HepG2 (cell line): ENCODE measurements around the gene AMOTL2. TPM values are rescaled to one million over a fixed set of nuclear protein-coding genes. Genes with fewer than 3 reads are reported as not detected.

ENCODE experiments used
- GLI4 ChIP-seq: sonication (generic); formaldehyde crosslinking; IDR thresholded peaks from 2 replicates; pipeline ENCODE4 v1.5.1; 2020; ENCODE audit warnings: missing genetic modification reagents, mild to moderate bottlenecking, moderate library complexity, borderline replicate concordance
- NBN ChIP-seq: fragments of 450-650 bp; conservative IDR thresholded peaks from 2 replicates; pipeline ENCODE4 v1.6.1; 2017
- PHF21A ChIP-seq: sonication (generic); formaldehyde crosslinking; IDR thresholded peaks from 2 replicates; pipeline ENCODE4 v1.5.0; 2020; ENCODE audit warnings: mild to moderate bottlenecking, missing genetic modification reagents
- RAD21 ChIP-seq: fragments of 450-650 bp; formaldehyde crosslinking; IDR thresholded peaks from 2 replicates; pipeline ENCODE4 v1.5.0; 2020; ENCODE audit warnings: mild to moderate bottlenecking
- SOX13 ChIP-seq, 3 experiments: fragments of 450-650 bp in 1 of 3; sonication (generic) in 1 of 3; formaldehyde crosslinking in 1 of 3; IDR thresholded peaks in 2 of 3; conservative IDR thresholded peaks in 1 of 3; 2 replicates each; pipeline versions ENCODE4 v1.5.0 to v1.6.1; 2016 to 2020; ENCODE audit warnings: antibody characterized with exemption in 1 of 3, mild to moderate bottlenecking in 1 of 3, missing compliant biosample characterization in 1 of 3, missing genetic modification reagents in 1 of 3, moderate library complexity in 1 of 3
- ZMAT5 ChIP-seq: sonication (generic); formaldehyde crosslinking; IDR thresholded peaks from 2 replicates; pipeline ENCODE4 v1.5.0; 2020; ENCODE audit warnings: mild to moderate bottlenecking, low read depth, missing genetic modification reagents, borderline replicate concordance
- ZNF136 ChIP-seq: sonication (generic); formaldehyde crosslinking; IDR thresholded peaks from 2 replicates; pipeline ENCODE4 v1.8.1; 2022; ENCODE audit warnings: low read depth, mild to moderate bottlenecking, moderate library complexity, missing genetic modification reagents
- ZNF646 ChIP-seq: sonication (generic); formaldehyde crosslinking; IDR thresholded peaks from 2 replicates; pipeline ENCODE4 v1.9.0; 2021; ENCODE audit warnings: mild to moderate bottlenecking, missing genetic modification reagents
- polyA plus RNA-seq, 8 experiments: library from polyadenylated mRNA; depleted of rRNA in 3 of 8; stranded (reverse) in 7 of 8; unstranded in 1 of 8; fragments of >200 nt; fragmentation: Illumina TruSeq in 4 of 8; extraction: Trizol in 4 of 8; gene quantifications; 2 replicates each; pipeline versions ENCODE4 v1.2.1 to v1.2.3, GENCODE V29; 2011 to 2016; ENCODE audit warnings: low read depth in 4 of 8, missing spikeins in 1 of 8, mixed read lengths in 1 of 8; ENCODE audit not compliant: insufficient read depth in 1 of 8
- total RNA-seq, 5 experiments: library from RNA; depleted of rRNA; stranded (reverse); fragments of >200 nt; fragmentation: Illumina TruSeq; extraction: Trizol; gene quantifications; 2 replicates each; pipeline ENCODE4 v1.2.3, GENCODE V29; 2016; ENCODE audit warnings: low read depth in 1 of 5

Gene AMOTL2
- total and polyA plus RNA-seq, 2 of the 13 experiments (the other 11 are each of a cell fraction or from before 2014, with no cell fraction given): 17.3 to 18.5 TPM

GRCh38 chr3:134330883-134331810 lies 43.1 kb downstream of the AMOTL2 start (continued):
- TF ChIP-seq ZNF646 (CRISPR knock-in tag) (no peak), GLI4 (CRISPR knock-in tag) (no peak), NBN (no peak), ZMAT5 (CRISPR knock-in tag) (no peak), SOX13 (IDR thresholded peaks at IDR 0.05) (no peak), SOX13 (CRISPR knock-in tag; conservative IDR thresholded peaks at IDR 0.05 in 1 of 2, IDR thresholded peaks at IDR 0.05 in 1 of 2) (no peak), ZNF136 (CRISPR knock-in tag) (no peak), PHF21A (no peak), RAD21 (no peak)
